ENCODE data around the gene HAAO.

- no peak for TF ChIP-seq POLR2AphosphoS5 (IDR thresholded peaks at IDR 0.05; ENCODE audit: low read depth)
- TF ChIP-seq CTCF (IDR thresholded peaks at IDR 0.05; ENCODE audit: insufficient read depth, low read length) = no peak
- no peak for TF ChIP-seq GABPA (IDR thresholded peaks at IDR 0.05; ENCODE audit: low read depth)
These were observed 41.8 kb upstream of the HAAO start for GRCh38 chr2:42834161-42834560.

Data from HL-60 (cell line).